ENCODE measurements around the gene CORIN.

The CORIN gene

GRCh38 chr4:47737326-47737725 is 100.5 kb downstream of the CORIN start:
- in situ Hi-C loops (cut with HindIII; ENCODE audit: low sequenced_read_pairs), result no loop called here
- TF ChIP-seq CTCF (IDR thresholded peaks at IDR 0.05; ENCODE audit: low read depth, low read length, missing control alignments), result no peak

GRCh38 chr4:47736555-47736954 is 101.3 kb downstream of the CORIN start:
- no peak for TF ChIP-seq CTCF (IDR thresholded peaks at IDR 0.05; ENCODE audit: low read depth, low read length, missing control alignments)
- in situ Hi-C loops (cut with HindIII; ENCODE audit: low sequenced_read_pairs), result no loop called here
- no peak overlapping the region for H3K4me3 ChIP-seq (ENCODE audit: low read depth, low read length)
- DNase-seq (ENCODE audit: low read depth), result no peak

More at GRCh38 chr4:47737326-47737725, 100.5 kb downstream of the CORIN start:
- H3K4me3 ChIP-seq (ENCODE audit: low read depth, low read length), result no peak overlapping the region
- DNase-seq (ENCODE audit: low read depth), result no peak

GRCh38 chr4:47736146-47736545 is 101.7 kb downstream of the CORIN start:
- TF ChIP-seq CTCF (IDR thresholded peaks at IDR 0.05; ENCODE audit: low read depth, low read length, missing control alignments), result no peak
- no peak for DNase-seq (ENCODE audit: low read depth)
- in situ Hi-C loops (cut with HindIII; ENCODE audit: low sequenced_read_pairs), result no loop called here
- H3K4me3 ChIP-seq (ENCODE audit: low read depth, low read length), result no peak overlapping the region

- no peak for DNase-seq (ENCODE audit: low read depth)
- in situ Hi-C loops (cut with HindIII; ENCODE audit: low sequenced_read_pairs), result no loop called here
- no peak overlapping the region for H3K4me3 ChIP-seq (ENCODE audit: low read depth, low read length)
- TF ChIP-seq CTCF (IDR thresholded peaks at IDR 0.05; ENCODE audit: low read depth, low read length, missing control alignments), result no peak
Observed at GRCh38 chr4:47733302-47734175, 104.3 kb downstream of the CORIN start.

GRCh38 chr4:47731182-47731581 is 106.7 kb downstream of the CORIN start:
- in situ Hi-C loops (cut with HindIII; ENCODE audit: low sequenced_read_pairs), result no loop called here
- no peak for TF ChIP-seq CTCF (IDR thresholded peaks at IDR 0.05; ENCODE audit: low read depth, low read length, missing control alignments)
- no peak for DNase-seq (ENCODE audit: low read depth)
- no peak overlapping the region for H3K4me3 ChIP-seq (ENCODE audit: low read depth, low read length)

GRCh38 chr4:47729131-47729680 is 108.7 kb downstream of the CORIN start:
- no peak overlapping the region for H3K4me3 ChIP-seq (ENCODE audit: low read depth, low read length)
- DNase-seq (ENCODE audit: low read depth), result no peak
- in situ Hi-C loops (cut with HindIII; ENCODE audit: low sequenced_read_pairs), result no loop called here
- no peak for TF ChIP-seq CTCF (IDR thresholded peaks at IDR 0.05; ENCODE audit: low read depth, low read length, missing control alignments)

Data from astrocyte of the cerebellum (primary cell).